Neutrophil (primary cell): ENCODE data around the gene SYNDIG1L.

ENCODE experiments used
- H3K27ac ChIP-seq: fragments of 200-600 bp; sonication (generic); 2 replicates; pipeline ENCODE4 v1.5.1; 2016; ENCODE audit warnings: mild to moderate bottlenecking, moderate library complexity
- H3K27me3 ChIP-seq: fragments of 200-600 bp; sonication (generic); 2 replicates; pipeline ENCODE4 v1.6.0; 2016; ENCODE audit warnings: mild to moderate bottlenecking
- H3K36me3 ChIP-seq: fragments of 200-600 bp; sonication (generic); 2 replicates; pipeline ENCODE4 v1.5.1; 2017
- H3K4me1 ChIP-seq, 2 experiments: fragments of 200-600 bp in 1 of 2; sonication (generic) in 1 of 2; 1 replicate in 1 of 2; 2 replicates in 1 of 2; pipeline versions ENCODE4 v1.5.1 to v1.6.1; 2013 to 2016; ENCODE audit warnings: low read depth in 1 of 2, low read length in 1 of 2, mild to moderate bottlenecking in 1 of 2, moderate library complexity in 1 of 2; ENCODE audit not compliant: control insufficient read depth in 1 of 2, insufficient read depth in 1 of 2
- H3K4me3 ChIP-seq, 2 experiments: fragments of 200-600 bp in 1 of 2; sonication (generic) in 1 of 2; 1 replicate in 1 of 2; 2 replicates in 1 of 2; pipeline ENCODE4 v1.5.1; 2013 to 2016; ENCODE audit warnings: low read depth in 1 of 2, low read length in 1 of 2, mild to moderate bottlenecking in 1 of 2, moderate library complexity in 1 of 2
- H3K9me3 ChIP-seq: fragments of 200-600 bp; sonication (generic); 2 replicates; pipeline ENCODE4 v1.5.1; 2016
- CTCF ChIP-seq: fragments of 200-600 bp; sonication (generic); IDR thresholded peaks from 2 replicates; pipeline ENCODE4 v1.5.1; 2016; ENCODE audit warnings: antibody characterized with exemption

Gene SYNDIG1L

DNA sequence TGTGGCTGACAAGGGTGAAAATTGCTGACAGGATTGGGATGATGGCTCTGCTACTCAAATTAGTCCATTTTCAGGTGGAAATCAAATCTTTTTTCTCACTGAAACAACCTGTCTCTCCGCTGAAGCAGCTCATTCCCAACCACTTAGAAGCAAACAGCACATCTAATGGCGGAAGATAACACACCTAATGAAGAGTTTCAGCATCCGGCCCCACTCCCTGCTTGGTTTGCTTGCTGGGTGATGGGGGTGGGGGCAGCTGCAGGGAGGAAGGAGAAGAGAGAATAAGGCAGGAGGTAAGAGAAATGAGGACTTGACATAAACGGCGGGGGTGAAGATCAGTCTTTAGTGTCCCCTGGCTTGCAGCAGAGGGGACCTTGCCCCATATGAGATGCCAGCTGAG lies 4.0 kb downstream of the SYNDIG1L start:
- Histone ChIP-seq H3K36me3 (no peaks in the 10 kb centered on the region), H3K27me3 (peaks cover 93% of the 10 kb centered on the region), H3K4me3 (no peak overlapping the region), H3K9me3 (no peaks in the 10 kb centered on the region), H3K27ac (no peak overlapping the region), H3K4me1 (no peaks in the 10 kb centered on the region)
- TF ChIP-seq CTCF = no peak

DNA sequence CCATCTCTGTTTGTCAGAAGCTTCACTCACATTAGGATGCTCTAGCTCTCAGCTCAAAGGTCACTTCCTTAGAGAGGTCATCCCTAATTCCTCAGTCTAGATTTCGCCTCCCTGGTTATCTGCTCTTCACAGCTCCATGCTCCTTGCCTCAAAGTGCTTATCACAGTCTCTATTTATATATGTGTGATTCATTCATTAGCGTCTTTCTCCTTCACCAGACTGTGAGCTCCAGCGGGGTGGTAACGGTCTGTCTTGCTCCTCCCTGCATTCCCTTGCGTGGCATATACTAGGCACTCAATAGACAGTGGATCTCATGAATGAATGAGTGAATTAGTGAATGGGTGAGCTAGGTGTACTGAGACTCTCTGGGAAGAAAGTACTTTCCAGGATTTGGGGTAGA lies 6.9 kb downstream of the SYNDIG1L start:
- TF ChIP-seq CTCF = no peak
- H3K9me3 ChIP-seq = no peaks in the 10 kb centered on the region
- H3K27me3 ChIP-seq = peaks cover 81% of the 10 kb centered on the region
- H3K27ac ChIP-seq = no peak overlapping the region
- no peaks in the 10 kb centered on the region for H3K4me1 ChIP-seq
- no peaks in the 10 kb centered on the region for H3K36me3 ChIP-seq
- H3K4me3 ChIP-seq = no peak overlapping the region

DNA sequence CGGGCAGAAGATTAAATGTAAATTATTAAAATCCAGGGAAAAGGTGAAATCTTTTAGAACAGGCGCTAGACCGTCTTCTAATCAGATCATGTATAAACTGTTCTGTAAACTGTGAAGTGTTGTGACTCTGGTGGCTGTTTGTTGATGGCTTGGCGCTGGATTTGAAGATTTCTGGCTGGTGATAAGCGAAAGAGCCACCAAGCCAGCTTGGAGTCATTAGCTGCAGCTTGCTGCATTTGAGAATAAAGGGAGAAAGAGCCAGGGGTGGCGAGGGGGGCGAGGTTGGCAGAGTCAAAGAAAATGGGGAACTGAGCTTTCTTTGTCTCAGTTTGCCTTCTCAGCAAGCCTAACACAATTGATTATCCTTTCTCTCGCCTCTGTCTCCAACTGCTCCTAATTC lies 8.0 kb downstream of the SYNDIG1L start:
- Histone ChIP-seq H3K27ac (no peak overlapping the region), H3K4me3 (no peak overlapping the region), H3K36me3 (no peaks in the 10 kb centered on the region), H3K9me3 (no peaks in the 10 kb centered on the region), H3K4me1 (no peaks in the 10 kb centered on the region), H3K27me3 (peaks cover 77% of the 10 kb centered on the region)
- no peak for TF ChIP-seq CTCF

DNA sequence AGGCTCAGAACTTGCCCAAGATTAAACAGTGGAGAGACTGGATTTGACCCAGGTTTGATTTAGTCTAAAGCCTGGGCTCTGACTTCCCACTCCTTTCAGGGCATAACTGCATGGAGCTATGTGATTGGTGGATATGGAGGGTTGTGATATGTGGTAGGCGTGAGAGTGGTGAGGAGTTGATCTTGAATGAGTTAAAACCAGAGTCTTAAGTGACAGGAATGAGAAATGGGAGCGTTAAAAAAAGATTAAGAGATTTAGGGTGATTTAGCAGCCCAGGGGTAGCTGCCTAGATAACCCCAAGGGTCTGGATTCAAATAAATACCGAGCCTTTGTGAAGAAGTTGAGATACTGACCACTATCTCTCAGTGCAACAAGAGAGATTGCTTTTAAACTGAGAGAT lies 8.4 kb downstream of the SYNDIG1L start:
- Histone ChIP-seq H3K4me1 (no peaks in the 10 kb centered on the region), H3K4me3 (no peak overlapping the region), H3K9me3 (no peaks in the 10 kb centered on the region), H3K27me3 (peaks cover 73% of the 10 kb centered on the region), H3K27ac (no peak overlapping the region), H3K36me3 (no peaks in the 10 kb centered on the region)
- no peak for TF ChIP-seq CTCF

- no peak overlapping the region for H3K4me3 ChIP-seq
- no peak overlapping the region for H3K27ac ChIP-seq
- TF ChIP-seq CTCF = no peak
- H3K9me3 ChIP-seq = no peaks in the 10 kb centered on the region
- peaks cover 72% of the 10 kb centered on the region for H3K27me3 ChIP-seq
- no peaks in the 10 kb centered on the region for H3K36me3 ChIP-seq
- no peaks in the 10 kb centered on the region for H3K4me1 ChIP-seq
These were observed 8.8 kb downstream of the SYNDIG1L start for GRCh38 chr14:74417201-74417600.

- peaks cover 55% of the 10 kb centered on the region for H3K27me3 ChIP-seq
- no peak for TF ChIP-seq CTCF
- H3K4me3 ChIP-seq = no peak overlapping the region
- H3K9me3 ChIP-seq = no peaks in the 10 kb centered on the region
- no peaks in the 10 kb centered on the region for H3K36me3 ChIP-seq
- no peak overlapping the region for H3K27ac ChIP-seq
- H3K4me1 ChIP-seq = no peaks in the 10 kb centered on the region
These were observed 10.9 kb downstream of the SYNDIG1L start for GRCh38 chr14:74415115-74415437.
